Measurements from ENCODE around the gene TFAM.

The TFAM gene

DNA sequence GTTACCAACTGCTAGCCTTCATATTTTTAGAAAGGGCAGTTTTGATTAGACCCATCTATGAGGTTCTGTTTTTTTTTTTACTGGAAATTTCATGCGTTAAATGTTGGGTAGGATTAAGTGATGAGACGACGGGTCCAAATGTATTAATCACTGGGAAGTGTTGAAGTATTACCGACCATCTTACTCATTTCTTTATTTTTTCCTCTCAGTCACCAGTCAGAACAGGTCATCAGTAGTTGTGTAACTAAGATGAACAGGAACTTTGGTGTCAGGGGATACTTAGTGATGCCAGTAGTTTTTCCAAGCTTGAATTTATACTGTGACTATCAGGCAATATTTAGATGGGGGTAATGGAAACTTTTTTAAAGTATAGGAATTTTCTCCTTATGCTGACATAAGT is 14.2 kb downstream of the TFAM start:
- DNase-seq (ENCODE audit: low spot score), result peak; percentile 40
- H3K27ac ChIP-seq, result no peak overlapping the region
- TF ChIP-seq, protein P1, sequence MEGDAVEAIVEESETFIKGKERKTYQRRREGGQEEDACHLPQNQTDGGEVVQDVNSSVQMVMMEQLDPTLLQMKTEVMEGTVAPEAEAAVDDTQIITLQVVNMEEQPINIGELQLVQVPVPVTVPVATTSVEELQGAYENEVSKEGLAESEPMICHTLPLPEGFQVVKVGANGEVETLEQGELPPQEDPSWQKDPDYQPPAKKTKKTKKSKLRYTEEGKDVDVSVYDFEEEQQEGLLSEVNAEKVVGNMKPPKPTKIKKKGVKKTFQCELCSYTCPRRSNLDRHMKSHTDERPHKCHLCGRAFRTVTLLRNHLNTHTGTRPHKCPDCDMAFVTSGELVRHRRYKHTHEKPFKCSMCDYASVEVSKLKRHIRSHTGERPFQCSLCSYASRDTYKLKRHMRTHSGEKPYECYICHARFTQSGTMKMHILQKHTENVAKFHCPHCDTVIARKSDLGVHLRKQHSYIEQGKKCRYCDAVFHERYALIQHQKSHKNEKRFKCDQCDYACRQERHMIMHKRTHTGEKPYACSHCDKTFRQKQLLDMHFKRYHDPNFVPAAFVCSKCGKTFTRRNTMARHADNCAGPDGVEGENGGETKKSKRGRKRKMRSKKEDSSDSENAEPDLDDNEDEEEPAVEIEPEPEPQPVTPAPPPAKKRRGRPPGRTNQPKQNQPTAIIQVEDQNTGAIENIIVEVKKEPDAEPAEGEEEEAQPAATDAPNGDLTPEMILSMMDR (conservative IDR thresholded peaks at IDR 0.05; ENCODE audit: low read depth), result no peak
- ChIA-PET POLR2A (ENCODE audit: low non-redundant PET) (no interaction called here), CTCF (interaction anchor here (0.5 to 1.4 kb wide), 3 partner anchors 10 to 59 kb away, joined by 3 to 5 read pairs (median 4); partner anchors contain the start of gene TFAM)

DNA sequence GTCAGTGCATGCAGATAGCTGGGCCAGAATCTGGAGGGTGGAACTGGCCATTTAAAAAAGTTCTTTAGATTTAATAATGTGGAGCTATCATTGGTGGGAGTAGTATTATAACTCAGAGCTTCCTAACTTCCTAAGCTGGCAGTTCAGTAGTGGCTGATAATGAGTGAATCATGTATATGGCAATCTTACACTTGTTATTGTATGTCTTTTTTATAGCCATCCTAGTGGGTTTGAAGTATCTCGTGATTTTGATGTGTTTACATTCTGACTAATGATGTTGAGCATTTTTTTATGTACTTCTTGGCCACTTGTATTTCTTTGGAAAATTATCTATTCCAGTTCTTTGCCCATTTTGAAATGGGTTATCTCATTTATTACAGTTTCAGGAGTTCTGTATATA is 15.4 kb downstream of the TFAM start:
- TF ChIP-seq, protein P1 (conservative IDR thresholded peaks at IDR 0.05; ENCODE audit: low read depth), result no peak
- no peak overlapping the region for H3K27ac ChIP-seq
- CTCF ChIA-PET, result interaction anchor here (1.4 kb wide), 1 partner anchor 15 kb away, joined by 5 read pairs; the partner anchor contains the start of gene TFAM
- POLR2A ChIA-PET (ENCODE audit: low non-redundant PET), result no interaction called here
- DNase-seq (ENCODE audit: low spot score), result no peak

DNA sequence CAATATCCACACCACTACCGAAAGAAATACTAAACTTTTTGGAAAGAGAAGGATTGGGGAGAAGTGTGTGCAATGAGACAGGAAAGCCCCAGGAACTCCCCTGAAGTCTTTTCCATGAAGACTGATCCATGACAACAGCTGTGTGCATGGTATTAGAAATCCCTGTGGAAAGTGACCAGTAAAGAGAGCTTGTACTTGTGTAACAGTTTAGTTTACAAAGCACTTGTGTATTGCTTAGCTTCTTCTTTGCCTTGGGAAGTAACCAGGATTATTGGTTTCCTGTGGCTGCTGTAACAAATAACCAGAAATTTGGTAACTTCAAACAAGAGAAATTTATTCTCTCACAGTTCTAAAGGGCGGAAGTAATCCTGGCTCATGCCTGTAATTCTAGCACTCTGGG is 18.8 kb downstream of the TFAM start:
- ChIA-PET POLR2A (ENCODE audit: low non-redundant PET) (no interaction called here), CTCF (interaction anchor here (0.5 to 0.7 kb wide), 2 partner anchors 11 to 19 kb away, joined by 3 read pairs; no protein-coding TSS in a partner anchor)
- DNase-seq (ENCODE audit: low spot score), result no peak
- TF ChIP-seq, protein P1 (conservative IDR thresholded peaks at IDR 0.05; ENCODE audit: low read depth), result no peak
- H3K27ac ChIP-seq, result no peak overlapping the region

DNA sequence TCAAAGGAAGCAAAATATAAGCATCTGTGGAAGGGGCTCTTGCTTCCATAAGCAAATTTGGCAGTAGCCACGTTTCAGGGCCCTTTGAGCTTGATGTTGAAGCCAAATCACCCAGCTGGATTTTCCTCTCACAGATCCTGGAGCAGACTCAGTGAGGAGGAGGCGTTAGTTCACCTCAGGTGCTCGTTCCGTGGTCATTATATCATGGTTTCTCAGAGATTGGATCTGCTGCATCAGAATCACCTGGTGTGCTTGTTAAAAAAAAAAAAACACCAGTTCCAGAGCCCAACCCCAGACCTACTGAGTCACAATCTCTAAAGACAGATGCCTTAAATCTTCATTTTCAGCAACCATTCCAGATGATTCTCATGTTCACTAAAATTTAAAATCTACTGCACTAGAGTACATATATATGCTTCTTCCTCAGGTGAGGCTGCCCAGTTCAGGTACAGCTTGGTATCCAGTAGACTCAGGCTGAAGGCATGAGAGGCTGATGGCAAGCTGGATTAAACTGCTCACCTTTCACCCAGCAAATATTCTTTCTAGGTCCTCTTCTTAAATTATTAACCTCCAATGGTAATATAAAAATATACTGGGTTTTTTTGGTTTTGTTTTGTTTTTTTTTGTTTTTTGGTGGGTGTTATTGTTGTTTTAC is 24.9 kb downstream of the TFAM start:
- TF ChIP-seq, protein P1 (conservative IDR thresholded peaks at IDR 0.05; ENCODE audit: low read depth), result no peak
- no peak overlapping the region for H3K27ac ChIP-seq
- CTCF ChIA-PET, result no interaction called here
- POLR2A ChIA-PET (ENCODE audit: low non-redundant PET), result no interaction called here
- no peak for DNase-seq (ENCODE audit: low spot score)

DNA sequence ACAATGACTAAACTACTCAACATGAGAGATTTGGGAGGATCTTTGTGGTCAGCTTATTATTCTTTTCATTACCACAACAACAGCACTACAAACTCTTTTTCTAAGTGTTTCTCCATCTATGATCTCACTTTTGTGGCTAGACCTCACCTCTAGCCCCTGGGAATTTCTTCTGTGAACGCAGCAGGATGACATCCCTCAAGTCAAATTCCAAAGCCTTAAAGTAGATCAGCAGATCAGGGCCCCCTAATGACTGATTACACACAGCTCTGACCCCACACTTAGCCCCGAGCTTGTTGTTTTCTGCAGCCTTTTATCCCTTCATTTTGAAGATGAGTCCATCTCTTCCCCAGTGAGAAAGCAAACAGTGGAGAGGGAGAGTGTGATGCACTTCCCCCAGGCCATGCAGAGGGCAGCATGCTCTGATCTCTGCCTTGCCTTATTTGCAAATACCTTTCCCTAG is 27.3 kb downstream of the TFAM start:
- ChIA-PET POLR2A (ENCODE audit: low non-redundant PET) (no interaction called here), CTCF (interaction anchor here (0.5 kb wide), 1 partner anchor 439 kb away, joined by 3 read pairs; no protein-coding TSS in a partner anchor)
- no peak for DNase-seq (ENCODE audit: low spot score)
- TF ChIP-seq, protein P1 (conservative IDR thresholded peaks at IDR 0.05; ENCODE audit: low read depth), result no peak
- no peak overlapping the region for H3K27ac ChIP-seq

DNA sequence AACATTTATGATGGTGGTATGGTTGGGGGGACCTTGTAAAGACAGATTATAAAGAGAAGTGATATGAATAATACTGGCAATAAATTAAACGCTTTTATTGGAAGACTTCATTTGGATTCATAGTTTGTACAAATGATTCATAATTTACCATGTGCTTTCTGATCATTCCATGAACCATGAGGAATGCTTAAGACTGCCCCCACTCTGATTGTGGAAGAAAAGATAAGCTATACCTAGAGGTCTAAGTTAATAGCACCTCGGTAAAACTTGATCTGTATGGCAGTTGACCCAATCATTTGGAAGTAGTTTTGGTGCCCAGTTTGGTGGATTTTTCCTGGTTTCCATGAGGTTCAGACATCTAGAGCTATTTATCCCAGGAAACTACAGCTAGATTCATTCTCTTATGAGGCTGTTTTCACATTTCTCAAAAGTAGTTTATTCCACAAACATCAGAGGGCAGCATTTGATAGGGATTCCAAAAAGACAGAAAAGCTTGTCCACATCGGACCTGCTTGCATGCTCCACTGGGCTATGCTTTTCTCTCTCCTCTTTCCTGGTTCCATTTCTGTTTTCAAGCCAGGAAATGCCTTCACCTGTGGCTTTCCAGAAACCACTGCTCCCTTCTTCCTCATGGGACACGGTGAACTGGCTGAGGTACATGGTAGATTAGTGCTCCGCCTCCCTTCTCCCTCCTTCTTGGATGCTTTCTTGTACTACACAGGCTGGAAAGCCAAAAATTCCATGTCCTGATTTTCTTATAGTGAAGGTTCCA is 29.2 kb downstream of the TFAM start:
- ChIA-PET POLR2A (ENCODE audit: low non-redundant PET) (no interaction called here), CTCF (interaction anchor here (0.6 to 2.8 kb wide), 10 partner anchors 8 to 307 kb away, joined by 3 to 10 read pairs (median 4); no protein-coding TSS in a partner anchor)
- peak; percentile 46 for DNase-seq (ENCODE audit: low spot score)
- no peak overlapping the region for H3K27ac ChIP-seq
- TF ChIP-seq, protein P1 (conservative IDR thresholded peaks at IDR 0.05; ENCODE audit: low read depth), result 0 out of 2 replicates have a peak, but pooled peaks have one; percentile 15
